ENCODE results near the gene FOXA1.

The FOXA1 gene

GRCh38 chr14:37584211-37585100 lies 10.6 kb downstream of the FOXA1 start:
- no peak for DNase-seq
- no peaks in the 10 kb centered on the region for H3K9me3 ChIP-seq (ENCODE audit: control insufficient read depth, low read length)
- H3K27ac ChIP-seq (ENCODE audit: insufficient read depth, low read length, poor library complexity, severe bottlenecking) = no peak overlapping the region
- H3K27me3 ChIP-seq (replicated peaks; ENCODE audit: control insufficient read depth, insufficient read depth, low read length, poor library complexity, severe bottlenecking) = peaks cover 31% of the 10 kb centered on the region
- no peak overlapping the region for H3K4me3 ChIP-seq (ENCODE audit: insufficient read depth, low read depth, low read length, poor library complexity, severe bottlenecking)
- H3K36me3 ChIP-seq (ENCODE audit: control insufficient read depth, insufficient read depth, low read length) = no peaks in the 10 kb centered on the region
- H3K4me1 ChIP-seq (ENCODE audit: control insufficient read depth, insufficient read depth, low read length, poor library complexity, severe bottlenecking) = no peaks in the 10 kb centered on the region

- no peak for DNase-seq
- H3K9me3 ChIP-seq (ENCODE audit: control insufficient read depth, low read length) = no peaks in the 10 kb centered on the region
- H3K4me1 ChIP-seq (ENCODE audit: control insufficient read depth, insufficient read depth, low read length, poor library complexity, severe bottlenecking) = no peaks in the 10 kb centered on the region
- H3K4me3 ChIP-seq (ENCODE audit: insufficient read depth, low read depth, low read length, poor library complexity, severe bottlenecking) = no peak overlapping the region
- no peaks in the 10 kb centered on the region for H3K36me3 ChIP-seq (ENCODE audit: control insufficient read depth, insufficient read depth, low read length)
- no peak overlapping the region for H3K27ac ChIP-seq (ENCODE audit: insufficient read depth, low read length, poor library complexity, severe bottlenecking)
- H3K27me3 ChIP-seq (replicated peaks; ENCODE audit: control insufficient read depth, insufficient read depth, low read length, poor library complexity, severe bottlenecking) = peaks cover 25% of the 10 kb centered on the region
Measured at GRCh38 chr14:37583358-37584210, 11.5 kb downstream of the FOXA1 start.

- Histone ChIP-seq H3K27ac (ENCODE audit: insufficient read depth, low read length, poor library complexity, severe bottlenecking) (no peak overlapping the region), H3K27me3 (replicated peaks; ENCODE audit: control insufficient read depth, insufficient read depth, low read length, poor library complexity, severe bottlenecking) (peaks cover 19% of the 10 kb centered on the region), H3K4me1 (ENCODE audit: control insufficient read depth, insufficient read depth, low read length, poor library complexity, severe bottlenecking) (no peaks in the 10 kb centered on the region), H3K36me3 (ENCODE audit: control insufficient read depth, insufficient read depth, low read length) (no peaks in the 10 kb centered on the region), H3K4me3 (ENCODE audit: insufficient read depth, low read depth, low read length, poor library complexity, severe bottlenecking) (no peak overlapping the region), H3K9me3 (ENCODE audit: control insufficient read depth, low read length) (no peaks in the 10 kb centered on the region)
- DNase-seq = no peak
Measured at GRCh38 chr14:37580146-37580545, 14.9 kb downstream of the FOXA1 start.

GRCh38 chr14:37579274-37579673 lies 15.8 kb downstream of the FOXA1 start:
- DNase-seq = no peak
- Histone ChIP-seq H3K4me1 (ENCODE audit: control insufficient read depth, insufficient read depth, low read length, poor library complexity, severe bottlenecking) (no peaks in the 10 kb centered on the region), H3K27me3 (replicated peaks; ENCODE audit: control insufficient read depth, insufficient read depth, low read length, poor library complexity, severe bottlenecking) (peaks cover 12% of the 10 kb centered on the region), H3K4me3 (ENCODE audit: insufficient read depth, low read depth, low read length, poor library complexity, severe bottlenecking) (no peak overlapping the region), H3K36me3 (ENCODE audit: control insufficient read depth, insufficient read depth, low read length) (no peaks in the 10 kb centered on the region), H3K27ac (ENCODE audit: insufficient read depth, low read length, poor library complexity, severe bottlenecking) (no peak overlapping the region), H3K9me3 (ENCODE audit: control insufficient read depth, low read length) (no peaks in the 10 kb centered on the region)

GRCh38 chr14:37573356-37573755 lies 21.7 kb downstream of the FOXA1 start:
- H3K27ac ChIP-seq (ENCODE audit: insufficient read depth, low read length, poor library complexity, severe bottlenecking) = no peak overlapping the region
- DNase-seq = no peak
- no peak overlapping the region for H3K4me3 ChIP-seq (ENCODE audit: insufficient read depth, low read depth, low read length, poor library complexity, severe bottlenecking)

GRCh38 chr14:37571391-37571790 lies 23.7 kb downstream of the FOXA1 start:
- H3K27me3 ChIP-seq (replicated peaks; ENCODE audit: control insufficient read depth, insufficient read depth, low read length, poor library complexity, severe bottlenecking) = no peaks in the 10 kb centered on the region
- no peaks in the 10 kb centered on the region for H3K9me3 ChIP-seq (ENCODE audit: control insufficient read depth, low read length)
- H3K27ac ChIP-seq (ENCODE audit: insufficient read depth, low read length, poor library complexity, severe bottlenecking) = no peak overlapping the region
- H3K4me3 ChIP-seq (ENCODE audit: insufficient read depth, low read depth, low read length, poor library complexity, severe bottlenecking) = no peak overlapping the region
- no peak for DNase-seq
- no peaks in the 10 kb centered on the region for H3K36me3 ChIP-seq (ENCODE audit: control insufficient read depth, insufficient read depth, low read length)
- no peaks in the 10 kb centered on the region for H3K4me1 ChIP-seq (ENCODE audit: control insufficient read depth, insufficient read depth, low read length, poor library complexity, severe bottlenecking)

More at GRCh38 chr14:37573356-37573755, 21.7 kb downstream of the FOXA1 start:
- H3K27me3 ChIP-seq (replicated peaks; ENCODE audit: control insufficient read depth, insufficient read depth, low read length, poor library complexity, severe bottlenecking) = no peaks in the 10 kb centered on the region
- H3K4me1 ChIP-seq (ENCODE audit: control insufficient read depth, insufficient read depth, low read length, poor library complexity, severe bottlenecking) = no peaks in the 10 kb centered on the region
- H3K9me3 ChIP-seq (ENCODE audit: control insufficient read depth, low read length) = no peaks in the 10 kb centered on the region
- no peaks in the 10 kb centered on the region for H3K36me3 ChIP-seq (ENCODE audit: control insufficient read depth, insufficient read depth, low read length)

- Histone ChIP-seq H3K27ac (ENCODE audit: insufficient read depth, low read length, poor library complexity, severe bottlenecking) (no peak overlapping the region), H3K27me3 (replicated peaks; ENCODE audit: control insufficient read depth, insufficient read depth, low read length, poor library complexity, severe bottlenecking) (no peaks in the 10 kb centered on the region), H3K4me3 (ENCODE audit: insufficient read depth, low read depth, low read length, poor library complexity, severe bottlenecking) (no peak overlapping the region), H3K4me1 (ENCODE audit: control insufficient read depth, insufficient read depth, low read length, poor library complexity, severe bottlenecking) (no peaks in the 10 kb centered on the region), H3K9me3 (ENCODE audit: control insufficient read depth, low read length) (no peaks in the 10 kb centered on the region), H3K36me3 (ENCODE audit: control insufficient read depth, insufficient read depth, low read length) (no peaks in the 10 kb centered on the region)
- no peak for DNase-seq
Measured at GRCh38 chr14:37569729-37570128, 25.3 kb downstream of the FOXA1 start.

GRCh38 chr14:37566811-37567371 lies 28.2 kb downstream of the FOXA1 start:
- H3K4me1 ChIP-seq (ENCODE audit: control insufficient read depth, insufficient read depth, low read length, poor library complexity, severe bottlenecking) = no peaks in the 10 kb centered on the region
- DNase-seq = no peak
- H3K9me3 ChIP-seq (ENCODE audit: control insufficient read depth, low read length) = no peaks in the 10 kb centered on the region
- H3K27ac ChIP-seq (ENCODE audit: insufficient read depth, low read length, poor library complexity, severe bottlenecking) = no peak overlapping the region
- H3K4me3 ChIP-seq (ENCODE audit: insufficient read depth, low read depth, low read length, poor library complexity, severe bottlenecking) = no peak overlapping the region
- H3K36me3 ChIP-seq (ENCODE audit: control insufficient read depth, insufficient read depth, low read length) = no peaks in the 10 kb centered on the region
- no peaks in the 10 kb centered on the region for H3K27me3 ChIP-seq (replicated peaks; ENCODE audit: control insufficient read depth, insufficient read depth, low read length, poor library complexity, severe bottlenecking)

GRCh38 chr14:37565550-37565949 lies 29.5 kb downstream of the FOXA1 start:
- no peaks in the 10 kb centered on the region for H3K4me1 ChIP-seq (ENCODE audit: control insufficient read depth, insufficient read depth, low read length, poor library complexity, severe bottlenecking)

More at GRCh38 chr14:37565550-37565949, 29.5 kb downstream of the FOXA1 start:
- no peak overlapping the region for H3K4me3 ChIP-seq (ENCODE audit: insufficient read depth, low read depth, low read length, poor library complexity, severe bottlenecking)
- no peak for DNase-seq
- no peaks in the 10 kb centered on the region for H3K9me3 ChIP-seq (ENCODE audit: control insufficient read depth, low read length)
- no peaks in the 10 kb centered on the region for H3K27me3 ChIP-seq (replicated peaks; ENCODE audit: control insufficient read depth, insufficient read depth, low read length, poor library complexity, severe bottlenecking)
- H3K36me3 ChIP-seq (ENCODE audit: control insufficient read depth, insufficient read depth, low read length) = no peaks in the 10 kb centered on the region
- no peak overlapping the region for H3K27ac ChIP-seq (ENCODE audit: insufficient read depth, low read length, poor library complexity, severe bottlenecking)
